Muscle of leg (tissue), 11 donors: ENCODE results near the gene OTOGL. TPM values are rescaled to one million over a fixed set of nuclear protein-coding genes. Genes with fewer than 3 reads are reported as not detected.
A peak's percentile ranks its signal among the peaks of the same experiment; 100 is the strongest.
"Not testable (repeated sequence)": the region's sequence is repeated elsewhere in the genome, so short reads cannot be mapped to it uniquely, and the experiment has no call there.

Experiments
- DNase-seq: peaks from one replicate; pipeline ENCODE4 v3.0.0; 2013
- H3K27ac ChIP-seq: one replicate; pipeline ENCODE4 v1.5.1; 2013; ENCODE audit warnings: mild to moderate bottlenecking, low read length, control low read depth
- H3K27me3 ChIP-seq: one replicate; pipeline ENCODE4 v1.6.1; 2013; ENCODE audit warnings: low read length; ENCODE audit not compliant: control insufficient read depth, insufficient read depth
- H3K36me3 ChIP-seq: one replicate; pipeline ENCODE4 v1.6.1; 2013; ENCODE audit warnings: low read length; ENCODE audit not compliant: control insufficient read depth, insufficient read depth
- H3K4me1 ChIP-seq: one replicate; pipeline ENCODE4 v1.6.1; 2013; ENCODE audit warnings: low read length; ENCODE audit not compliant: control insufficient read depth, insufficient read depth
- H3K4me3 ChIP-seq: one replicate; pipeline ENCODE4 v1.5.1; 2013; ENCODE audit warnings: low read length, control low read depth
- H3K9me3 ChIP-seq: replicated peaks from 2 replicates; pipeline ENCODE4 v1.6.1; 2013; ENCODE audit warnings: low read depth, low read length; ENCODE audit not compliant: control insufficient read depth
- WGBS: methylation state at CpG from one replicate; pipeline ENCODE4 v1.1.5; 2013; ENCODE audit warnings: missing lambda C conversion rate; ENCODE audit not compliant: insufficient coverage; 5-methylcytosine and 5-hydroxymethylcytosine counted together
- polyA plus RNA-seq, 8 donors: library from polyadenylated mRNA; unstranded; fragments of 120-200 nt; gene quantifications; one replicate each; pipeline versions ENCODE4 v1.2.1 to v1.2.3, GENCODE V29; 2013; ENCODE audit warnings: inconsistent platforms in 1 of 8, low replicate concordance in 1 of 8; ENCODE audit not compliant: insufficient read length in 8 of 8, insufficient read depth in 1 of 8
- total RNA-seq: library from RNA; stranded (reverse); fragments of 120-200 nt; gene quantifications from one replicate; pipeline ENCODE4 v1.2.4, GENCODE V29; 2013

Gene OTOGL
- total and polyA plus RNA-seq, 9 donors: 0.16 to 0.47 (median 0.39) TPM

- H3K9me3 ChIP-seq: no peaks in the 10 kb centered on the region
- WGBS: no CpG with 5 or more reads among the region's 2 CpGs
- no peaks in the 10 kb centered on the region for H3K27me3 ChIP-seq
- DNase-seq: no peak
- H3K4me3 ChIP-seq: no peak overlapping the region
- H3K4me1 ChIP-seq: no peaks in the 10 kb centered on the region
- H3K36me3 ChIP-seq: no peaks in the 10 kb centered on the region
- no peak overlapping the region for H3K27ac ChIP-seq
Measured at GRCh38 chr12:80068173-80068572, 31.2 kb upstream of the OTOGL start.

- not testable (repeated sequence) for H3K36me3 ChIP-seq, DNase-seq, H3K4me3 ChIP-seq, H3K27me3 ChIP-seq, H3K27ac ChIP-seq, H3K4me1 ChIP-seq, H3K9me3 ChIP-seq
- 26% methylated on average over 4 of the region's 9 CpGs for WGBS
Measured at GRCh38 chr12:80083892-80084614, 15.3 kb upstream of the OTOGL start.

- WGBS: 67% methylated on average over 1 of the region's 3 CpGs
- Histone ChIP-seq H3K4me3 (no peak overlapping the region), H3K4me1 (no peaks in the 10 kb centered on the region)
Measured at GRCh38 chr12:80086025-80086424, 13.3 kb upstream of the OTOGL start.

GRCh38 chr12:80087486-80088213, 11.7 kb upstream of the OTOGL start:
- Histone ChIP-seq H3K4me1 (no peaks in the 10 kb centered on the region), H3K9me3 (peaks cover 2% of the 10 kb centered on the region), H3K27me3 (no peaks in the 10 kb centered on the region), H3K27ac (no peak overlapping the region), H3K36me3 (no peaks in the 10 kb centered on the region), H3K4me3 (no peak overlapping the region)
- no peak for DNase-seq
- no CpG with 5 or more reads among the region's 8 CpGs for WGBS

More at GRCh38 chr12:80086025-80086424, 13.3 kb upstream of the OTOGL start:
- peaks cover 2% of the 10 kb centered on the region for H3K9me3 ChIP-seq
- no peak overlapping the region for H3K27ac ChIP-seq
- no peaks in the 10 kb centered on the region for H3K27me3 ChIP-seq
- H3K36me3 ChIP-seq: no peaks in the 10 kb centered on the region
- DNase-seq: no peak

GRCh38 chr12:80100591-80100990, 1.3 kb downstream of the OTOGL start:
- WGBS: no CpG with 5 or more reads among the region's 1 CpG
- H3K4me3 ChIP-seq: no peak overlapping the region
- no peaks in the 10 kb centered on the region for H3K4me1 ChIP-seq
- H3K9me3 ChIP-seq: no peaks in the 10 kb centered on the region
- DNase-seq: peak; percentile 16
- H3K27ac ChIP-seq: no peak overlapping the region
- H3K27me3 ChIP-seq: no peaks in the 10 kb centered on the region
- H3K36me3 ChIP-seq: no peaks in the 10 kb centered on the region

GRCh38 chr12:80101126-80101525, 1.8 kb downstream of the OTOGL start:
- H3K27ac ChIP-seq: no peak overlapping the region
- no peaks in the 10 kb centered on the region for H3K4me1 ChIP-seq
- H3K9me3 ChIP-seq: no peaks in the 10 kb centered on the region
- WGBS: no CpG with 5 or more reads among the region's 2 CpGs
- DNase-seq: peak; percentile 18
- no peaks in the 10 kb centered on the region for H3K27me3 ChIP-seq
- H3K36me3 ChIP-seq: no peaks in the 10 kb centered on the region
- no peak overlapping the region for H3K4me3 ChIP-seq

- no peak overlapping the region for H3K27ac ChIP-seq
- H3K36me3 ChIP-seq: no peaks in the 10 kb centered on the region
- H3K9me3 ChIP-seq: no peaks in the 10 kb centered on the region
- no peaks in the 10 kb centered on the region for H3K4me1 ChIP-seq
- H3K4me3 ChIP-seq: no peak overlapping the region
- 100% methylated on average over 1 of the region's 5 CpGs for WGBS
- H3K27me3 ChIP-seq: no peaks in the 10 kb centered on the region
- DNase-seq: no peak
Measured at GRCh38 chr12:80107221-80107620, 7.9 kb downstream of the OTOGL start.

- no peak overlapping the region for H3K27ac ChIP-seq
- no peaks in the 10 kb centered on the region for H3K27me3 ChIP-seq
- no peak for DNase-seq
- no peaks in the 10 kb centered on the region for H3K36me3 ChIP-seq
- no peak overlapping the region for H3K4me3 ChIP-seq
- no peaks in the 10 kb centered on the region for H3K9me3 ChIP-seq
- H3K4me1 ChIP-seq: peaks cover 5% of the 10 kb centered on the region
Measured at GRCh38 chr12:80116735-80117134, 17.4 kb downstream of the OTOGL start.

GRCh38 chr12:80118565-80119324, 19.4 kb downstream of the OTOGL start:
- WGBS: 40% methylated on average over 1 of the region's 2 CpGs
- peak; percentile 50 for DNase-seq
- peak overlapping the region; percentile 35 for H3K27ac ChIP-seq
- peaks cover 5% of the 10 kb centered on the region for H3K4me1 ChIP-seq
- H3K27me3 ChIP-seq: no peaks in the 10 kb centered on the region
- no peaks in the 10 kb centered on the region for H3K36me3 ChIP-seq
- H3K4me3 ChIP-seq: no peak overlapping the region
- no peaks in the 10 kb centered on the region for H3K9me3 ChIP-seq

- Histone ChIP-seq H3K27ac (no peak overlapping the region), H3K9me3 (no peaks in the 10 kb centered on the region), H3K4me3 (no peak overlapping the region), H3K4me1 (peaks cover 5% of the 10 kb centered on the region), H3K36me3 (no peaks in the 10 kb centered on the region), H3K27me3 (no peaks in the 10 kb centered on the region)
- no peak for DNase-seq
- WGBS: 84% methylated on average over 2 of the region's 3 CpGs
Measured at GRCh38 chr12:80120994-80121393, 21.7 kb downstream of the OTOGL start.
